CD4-positive, alpha-beta T cell treated with Interleukin-15 for 1 hour (primary cell): ENCODE data around the gene RNF44.

Experiments used
- DNase-seq: peaks from one replicate; pipeline ENCODE4 v3.0.0-alpha.2; 2020

Gene RNF44

GRCh38 chr5:176534640-176535039 is 2.6 kb downstream of the RNF44 start:
- DNase-seq = no peak

GRCh38 chr5:176533894-176534611 is 3.1 kb downstream of the RNF44 start:
- DNase-seq = peak; percentile 61

GRCh38 chr5:176533390-176533789 is 3.8 kb downstream of the RNF44 start:
- DNase-seq = peak; percentile 42

- DNase-seq = no peak
Observed at GRCh38 chr5:176532795-176533194, 4.4 kb downstream of the RNF44 start.

- no peak for DNase-seq
Observed at GRCh38 chr5:176531902-176532493, 5.2 kb downstream of the RNF44 start.

GRCh38 chr5:176530983-176531901 is 6.0 kb downstream of the RNF44 start:
- DNase-seq = no peak

GRCh38 chr5:176530393-176530982 is 6.7 kb downstream of the RNF44 start:
- DNase-seq = no peak

GRCh38 chr5:176529741-176530141 is 7.5 kb downstream of the RNF44 start:
- DNase-seq = peak; percentile 74

- no peak for DNase-seq
Observed at GRCh38 chr5:176529116-176529740, 8.0 kb downstream of the RNF44 start.

- no peak for DNase-seq
Observed at GRCh38 chr5:176528761-176529115, 8.5 kb downstream of the RNF44 start.

GRCh38 chr5:176528301-176528700 is 8.9 kb downstream of the RNF44 start:
- DNase-seq = no peak

GRCh38 chr5:176527246-176528222 is 9.7 kb downstream of the RNF44 start:
- DNase-seq = no peak

- no peak for DNase-seq
Observed at GRCh38 chr5:176526462-176526861, 10.7 kb downstream of the RNF44 start.

- DNase-seq = no peak
Observed at GRCh38 chr5:176525677-176526076, 11.5 kb downstream of the RNF44 start.

- DNase-seq = no peak
Observed at GRCh38 chr5:176524987-176525386, 12.2 kb downstream of the RNF44 start.

GRCh38 chr5:176524138-176524537 is 13.1 kb downstream of the RNF44 start:
- DNase-seq = no peak

GRCh38 chr5:176521699-176522263 is 15.4 kb downstream of the RNF44 start:
- DNase-seq = no peak

- no peak for DNase-seq
Observed at GRCh38 chr5:176521286-176521685, 15.9 kb downstream of the RNF44 start.

- DNase-seq = no peak
Observed at GRCh38 chr5:176519810-176520720, 17.1 kb downstream of the RNF44 start.

GRCh38 chr5:176517053-176517661 is 20.0 kb downstream of the RNF44 start:
- DNase-seq = no peak
